ENCODE data around the gene SLX4IP.

SLX4IP gene

DNA sequence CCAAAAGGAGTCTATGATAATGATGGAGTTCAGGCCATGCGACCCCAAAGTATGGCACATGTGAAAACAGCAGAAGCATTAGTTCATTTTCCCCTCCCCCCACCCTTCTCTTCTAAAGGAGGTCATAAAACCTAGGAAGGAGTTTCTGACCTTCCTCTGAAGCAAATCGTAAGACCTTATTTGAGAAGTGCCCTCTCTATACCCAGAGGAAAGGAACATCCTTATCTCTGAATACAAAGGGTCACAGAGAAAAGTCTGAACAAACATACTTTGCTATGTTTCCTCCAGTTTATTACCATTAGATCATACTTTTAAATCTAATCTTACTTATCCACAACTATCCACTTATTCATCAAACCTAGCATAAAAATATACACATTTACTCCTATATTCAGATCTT is 48.6 kb downstream of the SLX4IP start:
- no peak overlapping the region for H3K4me3 ChIP-seq (replicated peaks; ENCODE audit: low read depth, low read length)
- no peak for DNase-seq (ENCODE audit: low read depth)
- TF ChIP-seq, protein P1, sequence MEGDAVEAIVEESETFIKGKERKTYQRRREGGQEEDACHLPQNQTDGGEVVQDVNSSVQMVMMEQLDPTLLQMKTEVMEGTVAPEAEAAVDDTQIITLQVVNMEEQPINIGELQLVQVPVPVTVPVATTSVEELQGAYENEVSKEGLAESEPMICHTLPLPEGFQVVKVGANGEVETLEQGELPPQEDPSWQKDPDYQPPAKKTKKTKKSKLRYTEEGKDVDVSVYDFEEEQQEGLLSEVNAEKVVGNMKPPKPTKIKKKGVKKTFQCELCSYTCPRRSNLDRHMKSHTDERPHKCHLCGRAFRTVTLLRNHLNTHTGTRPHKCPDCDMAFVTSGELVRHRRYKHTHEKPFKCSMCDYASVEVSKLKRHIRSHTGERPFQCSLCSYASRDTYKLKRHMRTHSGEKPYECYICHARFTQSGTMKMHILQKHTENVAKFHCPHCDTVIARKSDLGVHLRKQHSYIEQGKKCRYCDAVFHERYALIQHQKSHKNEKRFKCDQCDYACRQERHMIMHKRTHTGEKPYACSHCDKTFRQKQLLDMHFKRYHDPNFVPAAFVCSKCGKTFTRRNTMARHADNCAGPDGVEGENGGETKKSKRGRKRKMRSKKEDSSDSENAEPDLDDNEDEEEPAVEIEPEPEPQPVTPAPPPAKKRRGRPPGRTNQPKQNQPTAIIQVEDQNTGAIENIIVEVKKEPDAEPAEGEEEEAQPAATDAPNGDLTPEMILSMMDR (IDR thresholded peaks at IDR 0.05; ENCODE audit: low read length, missing control alignments) = no peak

DNA sequence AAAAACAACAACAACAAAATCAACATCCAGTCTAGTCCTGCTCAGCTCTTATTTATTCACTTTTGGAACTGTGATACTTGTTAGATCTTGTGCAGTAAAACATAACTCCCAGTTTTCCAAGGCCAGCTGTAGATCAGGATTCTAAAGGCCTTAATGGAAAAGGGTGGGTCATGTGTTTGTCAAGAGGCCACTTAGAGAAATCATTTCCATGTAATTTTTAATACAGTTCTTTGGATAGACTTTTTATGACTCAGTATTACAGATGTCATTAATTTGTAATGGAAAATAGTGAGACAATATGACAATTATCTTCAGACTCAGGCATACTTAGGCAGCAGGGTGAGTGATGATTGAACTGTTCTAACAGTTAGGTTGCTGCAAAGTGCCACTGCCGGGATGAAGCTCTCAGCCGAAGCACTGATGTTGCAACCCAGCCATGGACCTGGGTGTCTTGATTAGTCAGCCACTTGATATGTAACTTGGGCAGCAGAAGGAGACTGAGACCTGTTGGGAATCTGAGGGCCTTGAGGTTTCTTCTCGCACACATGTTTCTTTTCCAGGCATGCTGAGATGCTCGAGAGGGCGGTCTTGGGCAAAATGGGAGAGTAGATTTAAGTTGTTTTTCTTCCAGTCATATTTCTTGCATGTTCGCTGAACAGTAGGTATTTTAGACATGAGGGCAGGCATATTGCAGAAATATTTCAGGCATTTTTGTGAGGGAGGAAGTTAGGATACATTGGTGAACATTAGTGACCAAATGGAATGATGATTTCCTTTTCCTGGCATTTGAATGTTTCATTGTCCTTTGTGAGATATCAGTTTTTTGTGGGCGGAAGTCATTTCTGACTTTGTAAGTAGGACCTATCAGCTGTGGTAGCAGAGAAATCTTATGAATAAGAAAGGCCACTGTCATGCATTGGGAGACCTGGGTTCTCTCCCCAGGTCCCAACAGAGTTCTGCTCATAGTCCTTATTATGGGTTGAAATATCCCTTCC is 52.3 kb downstream of the SLX4IP start:
- no peak overlapping the region for H3K4me3 ChIP-seq (replicated peaks; ENCODE audit: low read depth, low read length)
- peak; percentile 33 for DNase-seq (ENCODE audit: low read depth)
- TF ChIP-seq, protein P1 (IDR thresholded peaks at IDR 0.05; ENCODE audit: low read length, missing control alignments) = no peak

DNA sequence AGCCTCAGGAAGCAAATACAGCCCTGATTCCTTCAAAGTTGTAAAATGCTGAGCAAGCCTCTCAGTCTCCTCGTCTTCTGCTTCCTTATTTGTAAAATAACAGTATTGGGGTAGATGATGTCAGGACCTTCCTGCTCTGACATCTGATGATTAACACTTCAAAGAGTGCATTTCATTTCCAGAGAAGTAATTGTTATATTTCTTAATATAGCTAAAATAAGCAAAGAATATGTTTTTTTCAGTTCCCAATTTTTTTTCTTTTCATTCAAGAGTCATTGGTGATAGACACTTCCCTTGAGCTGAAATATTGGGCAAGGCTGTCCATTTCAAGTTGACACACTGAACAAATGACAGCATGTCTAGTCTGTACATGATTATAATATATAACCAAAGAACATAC is 53.4 kb downstream of the SLX4IP start:
- TF ChIP-seq, protein P1 (IDR thresholded peaks at IDR 0.05; ENCODE audit: low read length, missing control alignments) = no peak
- no peak for DNase-seq (ENCODE audit: low read depth)
- H3K4me3 ChIP-seq (replicated peaks; ENCODE audit: low read depth, low read length) = no peak overlapping the region

DNA sequence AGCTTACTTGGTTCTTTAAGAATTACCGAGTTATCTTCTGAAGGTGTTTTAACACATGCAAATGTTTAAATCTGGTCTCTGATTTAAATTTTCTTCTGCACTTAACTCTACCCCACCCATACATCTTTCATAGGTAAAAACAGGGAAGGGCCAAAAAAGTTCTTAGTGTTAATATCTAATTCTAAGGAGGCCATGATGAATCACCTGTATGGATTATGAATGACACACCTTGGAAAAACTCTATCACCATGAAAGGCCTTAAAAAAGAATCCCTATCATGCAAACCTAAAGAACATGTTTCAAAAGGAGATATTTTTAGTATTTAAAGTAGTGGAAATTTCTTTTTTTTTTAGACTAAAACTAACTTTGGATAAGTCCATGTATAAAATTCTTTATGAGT is 54.7 kb downstream of the SLX4IP start:
- H3K4me3 ChIP-seq (replicated peaks; ENCODE audit: low read depth, low read length) = no peak overlapping the region
- DNase-seq (ENCODE audit: low read depth) = no peak
- TF ChIP-seq, protein P1 (IDR thresholded peaks at IDR 0.05; ENCODE audit: low read length, missing control alignments) = no peak

DNA sequence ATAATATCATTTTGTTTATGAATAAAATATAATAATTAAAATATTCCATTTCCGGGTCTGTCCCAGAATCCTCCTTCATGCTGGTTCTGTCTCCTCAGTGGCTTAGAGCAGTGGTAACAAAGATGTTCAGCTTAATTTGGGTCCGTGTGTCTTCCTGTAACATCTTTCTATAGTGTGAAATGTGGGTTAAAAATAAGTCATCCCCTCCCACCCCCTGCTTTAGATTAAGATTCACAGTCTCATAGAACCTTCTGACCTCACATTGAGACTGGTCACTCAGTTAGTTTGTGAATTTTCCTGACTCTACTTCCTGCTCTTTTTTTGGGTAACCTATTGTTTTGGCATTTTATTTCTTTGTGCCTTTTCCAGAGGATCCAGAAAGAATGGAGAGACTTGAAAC is 55.2 kb downstream of the SLX4IP start:
- no peak for DNase-seq (ENCODE audit: low read depth)
- TF ChIP-seq, protein P1 (IDR thresholded peaks at IDR 0.05; ENCODE audit: low read length, missing control alignments) = no peak
- no peak overlapping the region for H3K4me3 ChIP-seq (replicated peaks; ENCODE audit: low read depth, low read length)

DNA sequence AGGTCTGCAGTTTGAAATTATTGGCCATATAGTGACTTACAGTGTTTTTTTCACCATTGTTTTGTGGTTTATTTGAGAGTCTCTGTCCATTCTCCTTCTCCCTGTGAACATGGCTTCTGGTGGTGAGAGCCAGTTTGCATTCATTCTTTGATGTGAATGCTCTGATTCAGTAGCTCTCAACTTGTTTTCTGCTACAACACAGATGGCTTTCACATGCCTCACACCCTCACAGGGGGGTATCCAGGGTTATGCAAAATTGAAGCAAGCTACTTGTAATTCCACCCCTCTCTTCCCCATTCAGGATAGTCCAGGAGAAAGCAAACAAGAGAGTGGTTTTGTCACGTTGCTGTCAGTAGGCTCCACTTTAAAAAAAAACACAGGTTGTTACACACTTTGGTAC is 55.6 kb downstream of the SLX4IP start:
- TF ChIP-seq, protein P1 (IDR thresholded peaks at IDR 0.05; ENCODE audit: low read length, missing control alignments) = no peak
- no peak overlapping the region for H3K4me3 ChIP-seq (replicated peaks; ENCODE audit: low read depth, low read length)
- DNase-seq (ENCODE audit: low read depth) = no peak

Data from fibroblast of pulmonary artery (primary cell).